Right renal pelvis (tissue), 4 donors: Measurements from ENCODE around the gene ESX1. TPM values are rescaled to one million over a fixed set of nuclear protein-coding genes. Genes with fewer than 3 reads are reported as not detected.
"Not testable (repeated sequence)": the region's sequence is repeated elsewhere in the genome, so short reads cannot be mapped to it uniquely, and the experiment has no call there.

Source experiments
- DNase-seq, 4 donors: peaks; one replicate each; pipeline ENCODE4 v3.0.0-alpha.2; 2013; ENCODE audit warnings: low read depth in 4 of 4, low spot score in 3 of 4, missing footprints in 1 of 4
- polyA plus RNA-seq, 4 donors: library from polyadenylated mRNA; unstranded; fragments of 120-200 nt; gene quantifications; one replicate each; pipeline ENCODE4 v1.2.1, GENCODE V29; 2013; ENCODE audit not compliant: insufficient read length in 4 of 4

ESX1 gene
- polyA plus RNA-seq, result not detected

DNA sequence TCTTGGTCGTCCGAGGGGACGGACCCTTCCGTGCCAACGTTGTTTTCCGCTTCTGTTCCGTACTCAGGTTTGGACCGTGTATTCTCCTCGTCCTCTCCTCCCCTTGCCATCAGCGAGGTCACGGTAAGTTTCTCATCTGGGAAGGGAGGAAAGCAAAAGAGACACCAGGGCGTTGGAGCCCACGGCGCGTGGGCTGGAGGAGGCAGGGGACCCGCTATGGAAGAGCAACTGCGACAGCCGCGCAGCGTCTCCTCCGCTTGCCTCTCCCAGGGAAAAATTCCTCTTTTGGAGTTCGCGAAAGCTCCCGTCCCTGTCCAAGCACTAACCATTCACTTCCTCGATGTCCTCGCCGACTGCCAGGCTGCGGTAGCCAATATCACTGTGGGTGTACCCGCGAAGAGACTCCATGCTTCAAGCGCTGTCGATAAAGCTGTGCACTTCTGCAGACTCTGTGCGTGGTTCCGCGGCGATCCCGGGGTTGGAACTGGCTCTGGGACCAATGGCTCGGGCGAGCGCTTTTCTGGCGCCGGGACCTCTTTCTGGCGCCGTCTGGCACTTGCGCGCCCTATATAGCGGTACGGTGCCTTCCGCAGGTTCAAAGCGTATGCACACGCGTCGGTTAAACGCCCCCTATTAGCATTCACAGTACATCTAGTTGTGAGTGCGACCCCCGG lies at the start of gene ESX1:
ESX1 (minus strand) TSS at position 492 of the 674 bp plus-strand sequence; CDS start at position 408, 84 bp downstream.
- DNase-seq, result no peak

DNA sequence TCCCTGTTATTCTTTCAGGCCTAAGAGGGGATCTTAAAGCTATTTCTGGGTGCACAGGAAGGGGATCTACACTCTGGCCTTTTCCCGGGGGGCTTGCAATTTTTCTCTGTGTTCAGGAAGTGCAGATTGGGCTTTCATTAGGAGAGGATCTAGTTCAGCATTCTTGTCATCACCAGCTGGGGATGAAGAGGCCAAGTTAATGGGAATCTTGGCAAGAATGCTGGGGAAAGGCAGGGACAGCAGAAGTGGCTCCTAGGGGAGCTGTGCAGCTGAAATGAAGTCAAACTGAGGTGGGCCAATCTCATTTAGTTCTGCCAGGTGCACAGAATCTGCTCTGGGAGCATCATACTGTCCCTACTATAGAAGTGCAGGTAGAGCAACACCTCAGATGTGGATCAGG lies 40.9 kb upstream of the ESX1 start:
- no peak for DNase-seq

- no peak for DNase-seq
Observed at GRCh38 chrX:104288961-104289360, 34.2 kb upstream of the ESX1 start.

DNA sequence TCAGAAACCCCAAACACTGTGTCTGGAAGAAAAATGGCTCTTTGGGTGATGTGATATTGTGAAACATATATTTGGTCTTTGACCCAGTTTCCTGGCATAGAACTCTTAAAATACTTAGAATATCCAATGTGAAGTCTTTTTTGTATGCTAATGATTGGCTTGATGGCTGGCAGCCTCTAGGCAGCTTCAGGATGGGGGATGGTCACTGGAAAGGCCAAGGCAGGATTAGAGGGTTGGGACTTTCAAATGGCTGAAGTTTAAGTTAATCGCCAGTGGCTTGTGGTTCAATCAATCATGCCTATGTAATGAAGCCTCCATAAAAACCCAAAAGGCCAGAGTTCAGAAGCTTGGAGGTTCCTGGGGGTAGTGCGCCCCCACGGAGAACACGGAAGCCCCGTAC lies 33.5 kb upstream of the ESX1 start:
- DNase-seq, result no peak

GRCh38 chrX:104285201-104285600 lies 30.5 kb upstream of the ESX1 start:
- no peak for DNase-seq

- no peak for DNase-seq
Observed at GRCh38 chrX:104284507-104284906, 29.8 kb upstream of the ESX1 start.

DNA sequence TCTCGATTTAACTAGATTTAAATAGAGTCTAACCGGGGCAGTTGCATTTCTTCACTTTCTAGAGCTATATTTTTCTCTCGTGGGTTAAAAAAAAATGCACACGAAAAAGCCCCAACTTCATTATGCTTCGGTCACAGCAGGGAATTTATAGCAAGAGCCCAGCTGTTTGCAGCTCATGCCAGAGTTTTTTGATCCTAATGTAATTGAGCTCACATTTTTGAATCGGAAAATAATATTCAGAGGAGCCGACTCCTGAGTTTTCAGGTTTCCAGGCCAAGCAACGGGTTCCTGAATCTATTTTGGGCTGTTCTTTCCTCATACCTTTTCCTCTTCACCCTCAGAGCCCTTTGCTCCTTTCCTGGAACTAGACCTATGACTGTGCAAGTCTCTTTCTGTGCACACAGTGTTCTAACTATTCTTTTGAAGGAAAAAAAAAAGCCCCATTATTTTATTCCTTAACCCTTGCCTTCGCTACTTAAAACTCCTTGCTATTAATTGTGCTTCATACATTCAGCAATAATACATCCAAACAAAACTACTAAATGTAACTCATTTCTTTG lies 27.5 kb upstream of the ESX1 start:
- no peak for DNase-seq

DNA sequence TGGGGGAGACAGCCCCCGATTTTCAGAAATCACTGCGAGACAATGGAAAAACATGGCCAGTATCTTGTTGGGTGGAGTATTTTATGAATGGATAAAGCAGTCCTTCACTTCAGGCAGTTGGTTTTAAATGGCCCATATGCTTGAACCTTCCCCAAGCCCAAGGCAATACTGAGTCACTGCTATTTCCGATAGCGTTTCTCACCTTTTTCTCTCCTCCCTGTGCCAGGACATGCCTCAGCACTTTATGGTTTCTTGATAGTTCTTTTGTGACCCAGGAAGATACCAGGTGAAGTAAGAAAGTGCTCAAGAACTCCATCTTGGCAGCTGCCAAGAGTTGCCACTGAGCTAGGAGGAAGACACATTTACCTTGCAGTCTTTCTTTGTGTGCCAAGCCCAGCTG lies 26.8 kb upstream of the ESX1 start:
- no peak for DNase-seq

DNA sequence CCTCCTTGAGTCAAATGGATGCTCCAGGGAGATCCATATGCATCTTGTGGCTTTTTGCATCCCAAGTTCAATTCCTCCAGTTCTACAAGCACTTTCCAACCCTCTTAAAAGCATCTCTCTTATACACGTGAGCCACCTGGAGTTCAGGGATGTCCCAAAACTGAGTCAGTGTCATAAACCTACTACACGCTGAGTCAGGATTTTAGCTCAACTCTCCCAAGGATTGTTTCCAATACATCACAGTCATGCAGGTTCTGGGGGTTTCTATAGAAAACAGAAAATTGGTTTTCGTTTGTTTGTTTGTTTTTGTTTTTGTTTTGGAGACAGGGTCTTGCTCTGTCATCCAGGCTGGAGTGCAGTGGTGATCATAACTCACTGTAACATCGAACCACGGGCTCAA lies 25.9 kb upstream of the ESX1 start:
- DNase-seq, result no peak

GRCh38 chrX:104270916-104271512 lies 16.3 kb upstream of the ESX1 start:
- DNase-seq, result no peak

DNA sequence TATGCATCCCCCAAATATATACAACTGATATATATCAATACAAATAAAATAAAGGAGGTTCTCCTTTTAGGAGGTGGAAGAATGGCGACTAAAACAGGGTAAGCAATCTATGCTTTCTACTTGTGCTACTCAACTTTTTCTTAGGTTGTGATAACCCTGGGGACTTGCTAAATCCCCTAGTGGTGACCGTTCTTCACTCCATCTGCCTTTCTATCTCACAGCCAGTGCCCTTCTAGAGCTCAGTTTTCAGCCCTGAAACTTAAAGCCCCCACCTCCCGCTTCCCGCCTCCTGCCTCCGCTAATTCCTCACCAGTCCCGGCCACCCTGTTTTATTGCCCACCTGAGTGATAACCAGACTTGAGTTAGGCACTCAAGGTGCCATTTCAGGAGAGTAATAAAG lies 15.5 kb upstream of the ESX1 start:
- no peak for DNase-seq

DNA sequence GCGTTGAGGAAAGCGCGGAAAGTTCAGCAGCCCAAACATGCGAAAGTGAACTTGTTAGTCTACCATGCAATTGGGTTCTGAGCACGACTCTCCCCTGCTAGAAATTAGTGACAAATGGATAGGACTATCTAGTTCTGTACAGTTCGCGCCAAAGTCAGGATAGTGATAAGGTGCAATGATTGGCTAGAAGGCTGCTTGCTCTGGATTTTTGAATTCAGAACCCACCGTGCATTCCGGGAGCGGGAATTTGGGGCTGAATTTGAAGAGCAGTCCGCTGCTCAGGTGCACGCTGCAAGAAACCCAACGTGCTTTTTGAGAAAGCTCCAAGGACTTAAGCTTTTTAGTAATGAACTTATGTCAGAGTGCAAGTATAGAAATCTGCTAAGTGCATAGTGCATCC lies 732 bp upstream of the ESX1 start:
- no peak for DNase-seq

GRCh38 chrX:104253567-104254441 lies 929 bp downstream of the ESX1 start:
- DNase-seq, result no peak

GRCh38 chrX:104250470-104250869 lies 4.3 kb downstream of the ESX1 start:
- no peak for DNase-seq

DNA sequence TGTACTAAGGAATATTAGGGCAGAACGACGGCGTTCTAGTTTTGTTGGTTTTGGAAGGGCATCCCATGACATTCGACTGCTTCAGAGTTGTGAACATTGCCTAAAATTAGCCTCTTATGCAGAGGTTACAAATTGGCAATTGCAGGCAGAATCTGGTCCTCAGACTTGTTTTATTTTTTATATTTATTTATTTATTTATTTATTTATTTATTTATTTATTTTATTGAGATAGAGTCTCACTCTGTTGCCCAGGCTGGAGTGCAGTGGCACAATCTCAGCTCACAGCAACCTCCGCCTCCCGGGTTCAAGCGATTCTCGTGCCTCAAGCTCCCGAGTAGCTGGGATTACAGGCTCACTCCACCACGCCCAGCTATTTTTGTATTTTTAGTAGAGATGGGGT lies 24.7 kb downstream of the ESX1 start:
- not testable (repeated sequence) for DNase-seq

DNA sequence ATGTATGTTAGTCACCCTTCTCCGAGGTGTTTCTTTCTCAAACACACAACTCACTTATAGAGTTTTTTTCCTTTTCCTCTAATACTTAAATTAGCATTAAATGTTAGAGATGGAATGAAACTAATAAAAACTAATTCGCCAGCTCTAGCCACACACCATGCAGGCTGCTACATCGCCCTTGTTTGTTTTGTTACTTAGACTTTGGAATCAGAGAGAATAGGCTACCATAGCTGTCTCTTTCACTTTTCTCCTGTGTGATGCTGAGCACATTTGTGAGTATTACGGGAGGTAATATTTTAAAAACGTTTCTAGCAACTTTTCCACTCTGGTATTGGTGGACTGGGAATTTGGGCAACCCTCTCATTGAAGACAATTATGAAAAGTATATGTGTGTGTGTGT lies 43.5 kb downstream of the ESX1 start:
- DNase-seq, result no peak

GRCh38 chrX:104205548-104205947 lies 49.2 kb downstream of the ESX1 start:
- DNase-seq, result no peak
